HS-5 (cell line): ENCODE data around the gene SYNE1.
"Not testable (repeated sequence)": the region's sequence is repeated elsewhere in the genome, so short reads cannot be mapped to it uniquely, and the experiment has no call there.

Source experiments
- DNase-seq: peaks from one replicate; pipeline ENCODE4 v3.0.0-alpha.2; 2012; ENCODE audit warnings: low read depth

Gene SYNE1

GRCh38 chr6:152423216-152424103 lies 213.7 kb downstream of the SYNE1 start:
- no peak for DNase-seq

- DNase-seq = not testable (repeated sequence)
These were observed 215.7 kb downstream of the SYNE1 start for GRCh38 chr6:152421496-152421895.

DNA sequence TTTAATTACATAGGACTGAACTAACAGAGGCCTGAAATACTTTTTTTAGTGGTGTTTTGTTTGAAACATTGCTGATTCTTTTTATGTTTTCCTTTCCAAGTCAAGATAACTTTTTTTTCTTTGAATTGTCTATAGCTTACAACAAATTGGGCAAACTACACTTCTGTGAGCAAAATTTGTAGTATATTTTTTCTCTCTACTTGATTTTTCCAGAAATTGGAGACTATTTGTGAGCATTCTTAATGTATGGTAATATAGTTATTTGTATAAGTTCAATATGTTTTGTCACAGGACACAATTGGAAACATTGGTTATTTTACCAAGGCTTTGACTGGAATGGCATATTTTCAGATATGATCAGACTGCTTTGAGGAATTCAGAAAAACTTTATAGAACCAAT lies 216.5 kb downstream of the SYNE1 start:
- DNase-seq = no peak

DNA sequence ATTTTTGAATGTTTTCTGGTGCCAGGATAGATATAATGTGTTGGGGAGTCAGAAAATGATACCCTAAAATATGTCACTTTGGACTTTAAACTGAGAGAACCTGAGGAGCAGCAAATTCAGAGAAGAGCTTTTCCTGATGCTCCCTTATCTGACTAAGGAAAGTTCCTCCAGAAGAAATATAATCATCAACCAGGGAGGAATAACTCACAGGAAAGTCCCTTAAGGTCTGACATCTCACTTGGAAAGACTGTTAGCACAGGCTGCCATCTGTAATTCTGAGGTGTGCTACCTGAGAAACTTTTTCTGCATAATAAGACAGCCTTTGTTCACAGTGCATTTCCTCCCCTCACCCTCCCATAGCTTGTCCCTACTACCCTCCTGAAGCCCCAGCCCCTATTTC lies 218.6 kb downstream of the SYNE1 start:
- DNase-seq = no peak

GRCh38 chr6:152416652-152417051 lies 220.5 kb downstream of the SYNE1 start:
- no peak for DNase-seq

- DNase-seq = no peak
These were observed 232.1 kb downstream of the SYNE1 start for GRCh38 chr6:152404936-152405595.

DNA sequence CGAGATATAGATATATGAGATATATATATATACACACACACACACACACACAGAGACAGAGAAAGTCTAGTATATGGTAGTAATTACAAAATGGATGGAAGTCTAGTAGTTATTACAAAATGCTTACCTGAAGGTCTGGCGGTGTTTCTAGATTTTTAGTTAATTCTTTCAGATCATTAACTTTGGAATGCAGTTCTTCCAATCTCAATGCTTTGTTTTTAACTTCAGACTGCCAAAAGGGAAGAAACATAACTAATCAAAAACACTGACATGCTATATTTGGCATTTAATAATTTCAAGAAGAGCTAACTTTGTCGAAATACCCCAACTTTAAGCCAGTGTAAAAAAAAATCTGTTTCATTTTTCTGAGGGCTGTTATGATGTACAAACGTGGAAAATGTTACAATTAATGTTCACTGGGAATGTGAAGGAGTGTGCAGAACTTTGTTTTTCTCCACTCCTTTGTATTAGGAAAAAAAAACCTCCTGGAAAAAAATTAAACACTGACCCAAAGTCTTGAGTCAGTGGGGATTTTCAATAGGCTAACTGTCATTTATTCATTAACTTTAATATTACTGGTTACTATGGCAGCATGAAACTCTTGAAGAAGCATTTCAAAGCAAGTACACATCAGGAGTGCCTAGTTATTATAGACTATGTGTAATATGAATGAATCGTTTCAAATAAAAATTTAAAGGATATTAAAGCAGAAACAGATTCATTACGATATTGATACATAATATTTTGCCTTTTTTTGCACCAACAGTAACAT lies 232.9 kb downstream of the SYNE1 start:
- DNase-seq = no peak

DNA sequence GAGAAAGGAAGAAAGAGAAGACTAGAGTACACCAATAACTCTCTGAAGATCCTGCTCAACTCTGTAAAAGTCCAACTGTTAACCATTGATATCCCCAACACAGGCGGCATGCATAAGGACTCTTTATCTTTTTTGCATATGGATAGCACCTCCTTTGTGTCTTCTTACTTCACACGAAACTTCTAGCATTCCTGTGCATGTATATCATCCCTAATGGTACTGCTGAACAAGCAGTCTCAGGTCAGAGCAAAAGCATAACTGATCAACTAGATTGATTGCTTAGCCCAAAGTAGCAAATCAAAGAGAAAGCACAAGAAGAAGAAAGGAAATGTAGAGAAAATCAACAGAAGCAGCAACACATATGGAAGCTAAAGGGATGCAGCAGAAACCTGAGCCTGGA lies 234.4 kb downstream of the SYNE1 start:
- DNase-seq = no peak

DNA sequence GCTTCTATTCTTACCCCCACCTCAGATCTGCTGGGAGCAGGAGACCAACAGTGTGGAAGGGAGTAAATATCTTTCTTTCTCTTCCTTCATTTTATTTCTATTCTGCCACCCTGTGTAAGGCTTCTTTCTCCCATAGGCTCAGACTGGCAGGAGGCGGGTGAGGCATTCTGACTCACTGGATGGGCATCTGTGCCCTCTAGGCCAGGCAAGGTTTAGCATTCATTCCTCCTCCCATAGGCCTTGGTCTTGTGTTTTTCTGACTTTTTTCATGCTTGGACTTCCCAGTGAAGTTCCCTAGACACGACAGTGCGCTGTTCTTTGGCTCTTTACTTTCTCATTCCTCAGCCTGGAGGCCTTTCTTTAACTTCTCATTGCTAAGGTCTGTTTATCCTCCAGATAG lies 235.2 kb downstream of the SYNE1 start:
- peak; percentile 25 for DNase-seq

- no peak for DNase-seq
These were observed 237.8 kb downstream of the SYNE1 start for GRCh38 chr6:152399399-152399798.

DNA sequence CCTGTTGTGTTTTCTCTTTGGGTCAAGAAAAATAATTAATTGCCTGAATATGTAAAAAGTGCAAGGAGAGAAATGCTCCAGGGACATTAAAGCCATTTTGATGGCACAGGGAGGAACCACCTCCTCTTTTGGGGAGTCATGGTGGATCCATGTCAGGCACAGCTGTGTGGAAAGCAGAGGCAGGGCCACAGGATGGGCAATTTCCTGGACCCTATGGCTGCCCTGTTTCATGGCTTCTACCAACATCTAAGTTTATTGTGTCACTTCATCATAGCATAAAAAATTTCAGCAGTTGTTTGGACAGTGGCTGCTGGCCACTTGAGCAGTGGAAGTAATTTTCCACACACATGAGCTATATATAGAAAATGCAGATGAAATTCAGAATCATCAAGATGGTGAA lies 238.2 kb downstream of the SYNE1 start:
- DNase-seq = no peak

GRCh38 chr6:152398316-152398715 lies 238.8 kb downstream of the SYNE1 start:
- no peak for DNase-seq

GRCh38 chr6:152394303-152394702 lies 242.9 kb downstream of the SYNE1 start:
- DNase-seq = no peak

DNA sequence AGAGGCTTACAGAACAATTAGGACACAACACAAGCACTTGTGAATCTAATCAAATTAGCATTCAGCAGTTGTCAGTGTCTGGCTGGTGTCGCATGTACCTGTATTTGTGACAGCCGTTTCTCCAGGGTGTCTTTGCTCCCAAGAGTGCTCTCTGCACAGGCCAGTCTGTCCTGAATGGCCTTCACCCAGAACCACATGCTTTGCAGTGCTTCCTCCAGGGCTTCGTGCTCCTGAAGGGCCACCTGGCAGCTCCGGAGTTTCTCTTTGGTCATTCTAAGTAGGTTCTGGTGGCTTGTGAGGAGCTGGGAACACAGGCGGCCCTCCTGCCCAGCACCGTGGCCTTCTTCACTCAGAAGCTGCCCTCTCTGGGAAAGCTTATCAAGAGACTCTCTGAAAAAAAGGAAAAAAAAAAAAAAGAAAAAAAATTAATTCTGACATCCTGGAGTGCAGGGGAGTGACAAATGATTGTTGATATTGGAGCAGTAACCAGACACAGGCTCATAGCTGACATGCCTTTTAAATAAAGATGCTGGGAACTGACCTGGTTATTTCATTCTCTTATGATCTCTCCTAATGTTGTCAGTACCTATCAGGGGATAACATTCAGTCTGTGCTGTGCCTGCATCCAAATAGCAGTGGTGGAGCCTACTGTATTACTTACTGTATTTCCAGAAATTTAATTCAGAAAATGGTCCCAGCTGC lies 245.8 kb downstream of the SYNE1 start:
- DNase-seq = no peak

GRCh38 chr6:152387091-152387490 lies 250.1 kb downstream of the SYNE1 start:
- no peak for DNase-seq

DNA sequence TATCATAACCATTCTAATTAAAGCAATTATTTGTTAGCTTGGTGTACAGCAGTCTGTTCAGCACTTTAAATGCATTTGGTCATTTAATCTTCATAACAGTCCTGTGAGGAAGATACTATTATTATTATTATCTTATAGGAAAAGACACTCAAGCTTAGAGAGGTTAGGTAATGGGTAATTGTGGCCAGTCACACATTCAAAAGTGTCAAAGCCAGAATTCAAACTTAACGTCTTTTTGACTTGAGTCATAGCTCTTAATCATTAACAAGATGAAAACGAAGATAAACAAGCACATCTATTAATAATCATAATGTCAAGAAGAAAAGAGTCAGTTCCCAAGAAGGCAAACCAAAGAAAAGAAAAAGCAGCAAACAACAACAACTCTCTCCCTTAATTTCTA lies 251.0 kb downstream of the SYNE1 start:
- no peak for DNase-seq

DNA sequence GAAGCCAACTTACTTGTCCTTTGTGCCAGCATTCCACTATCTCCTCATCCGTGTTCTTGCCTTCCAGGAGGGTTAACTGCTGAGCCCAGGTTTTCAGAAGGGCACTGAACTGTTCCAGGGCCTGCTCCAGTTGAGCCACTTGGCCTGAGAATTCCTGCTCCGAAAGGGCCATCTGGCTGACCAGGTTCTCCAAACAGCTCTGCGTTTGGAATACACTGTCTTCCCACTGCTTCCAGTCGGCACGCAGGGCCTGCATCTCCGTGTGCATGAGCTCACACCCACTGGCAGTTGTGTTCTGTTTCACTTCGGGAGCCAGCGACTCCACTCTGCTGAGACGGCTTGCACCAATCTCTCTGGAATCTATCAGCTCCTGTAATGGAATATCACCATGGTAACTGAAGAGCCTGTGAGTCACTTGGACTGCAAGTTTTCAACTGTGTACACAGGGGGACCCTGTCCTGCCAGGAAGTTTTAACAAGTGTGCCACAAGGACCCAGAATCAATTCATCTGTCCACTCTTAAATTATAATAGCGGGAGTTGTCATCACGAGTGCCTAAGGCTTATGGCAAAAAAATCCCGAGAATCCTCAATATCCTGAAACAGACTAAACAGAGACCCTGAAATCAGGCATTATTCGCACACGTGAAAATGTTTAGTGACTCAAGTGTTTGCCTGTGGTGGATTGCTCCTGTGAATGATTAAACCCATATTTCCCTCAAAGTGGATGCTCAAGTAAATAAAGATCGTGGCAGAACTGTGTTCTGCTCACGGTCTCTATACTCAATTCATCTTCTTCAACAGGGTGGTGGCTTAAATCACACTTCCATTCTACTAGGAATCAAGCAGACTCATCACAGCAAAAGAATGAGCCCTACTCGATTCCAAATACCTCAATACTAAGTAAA lies 255.9 kb downstream of the SYNE1 start:
- DNase-seq = peak; percentile 88

- peak; percentile 43 for DNase-seq
These were observed 256.8 kb downstream of the SYNE1 start for GRCh38 chr6:152380351-152380767.

- no peak for DNase-seq
These were observed 257.7 kb downstream of the SYNE1 start for GRCh38 chr6:152379423-152379822.

- DNase-seq = peak; percentile 44
These were observed 259.0 kb downstream of the SYNE1 start for GRCh38 chr6:152378169-152378568.

DNA sequence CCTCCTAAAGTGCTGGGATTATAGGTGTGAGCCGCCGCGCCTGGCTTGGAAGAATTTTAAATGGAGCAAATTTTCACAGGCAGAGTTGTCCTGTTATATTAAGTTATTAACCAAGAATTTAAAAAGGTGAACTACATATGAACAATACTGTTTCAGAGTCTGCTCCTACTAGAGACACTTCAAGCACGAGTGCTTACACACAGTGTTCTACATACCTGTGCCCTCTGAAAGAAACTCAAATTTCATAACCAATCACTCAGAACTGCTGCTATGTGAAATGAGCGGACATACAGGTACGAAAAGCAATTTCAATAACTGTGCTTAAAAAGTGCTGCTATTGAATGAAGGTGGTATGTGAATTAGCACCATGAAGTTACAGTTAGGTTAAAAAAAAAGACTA lies 262.0 kb downstream of the SYNE1 start:
- DNase-seq = no peak
